Type B pancreatic cell (in vitro differentiated cells): ENCODE data around the gene UQCR10. TPM values are rescaled to one million over a fixed set of nuclear protein-coding genes. Genes with fewer than 3 reads are reported as not detected.

ENCODE experiments used
- DNase-seq: peaks from one replicate; pipeline ENCODE4 v3.0.0; 2021; ENCODE audit warnings: mixed read lengths; ENCODE audit not compliant: unreplicated experiment; ENCODE audit errors: extremely low spot score
- H3K27ac Mint-ChIP-seq: 2 replicates; pipeline ENCODE4 v1.8.0; 2021; ENCODE audit warnings: mild to moderate bottlenecking, mixed read lengths
- H3K27me3 Mint-ChIP-seq: 2 replicates; pipeline ENCODE4 v1.8.0; 2021; ENCODE audit warnings: mixed read lengths
- H3K36me3 Mint-ChIP-seq: 2 replicates; pipeline ENCODE4 v1.8.0; 2021; ENCODE audit warnings: mixed read lengths
- H3K4me1 Mint-ChIP-seq: one replicate; pipeline ENCODE4 v1.8.0; 2021; ENCODE audit warnings: mixed read lengths; ENCODE audit not compliant: unreplicated experiment
- H3K4me3 Mint-ChIP-seq: 2 replicates; pipeline ENCODE4 v1.8.0; 2021; ENCODE audit warnings: mild to moderate bottlenecking, mixed read lengths
- H3K9me3 Mint-ChIP-seq: 2 replicates; pipeline ENCODE4 v1.8.0; 2021; ENCODE audit warnings: mixed read lengths
- total RNA-seq: library from RNA; stranded (reverse); gene quantifications from 2 replicates; pipeline ENCODE4 v1.2.1, GENCODE V29; 2021; ENCODE audit warnings: low replicate concordance
- TF ChIP-seq, protein P1 (sequence below): fragments of 200-600 bp; sonication (generic); conservative IDR thresholded peaks from 2 replicates; pipeline ENCODE4 v1.5.0; 2021; ENCODE audit warnings: antibody characterized with exemption, mild to moderate bottlenecking

UQCR10 gene
- total RNA-seq, 1 donor from 2014 or later = 137 TPM

DNA sequence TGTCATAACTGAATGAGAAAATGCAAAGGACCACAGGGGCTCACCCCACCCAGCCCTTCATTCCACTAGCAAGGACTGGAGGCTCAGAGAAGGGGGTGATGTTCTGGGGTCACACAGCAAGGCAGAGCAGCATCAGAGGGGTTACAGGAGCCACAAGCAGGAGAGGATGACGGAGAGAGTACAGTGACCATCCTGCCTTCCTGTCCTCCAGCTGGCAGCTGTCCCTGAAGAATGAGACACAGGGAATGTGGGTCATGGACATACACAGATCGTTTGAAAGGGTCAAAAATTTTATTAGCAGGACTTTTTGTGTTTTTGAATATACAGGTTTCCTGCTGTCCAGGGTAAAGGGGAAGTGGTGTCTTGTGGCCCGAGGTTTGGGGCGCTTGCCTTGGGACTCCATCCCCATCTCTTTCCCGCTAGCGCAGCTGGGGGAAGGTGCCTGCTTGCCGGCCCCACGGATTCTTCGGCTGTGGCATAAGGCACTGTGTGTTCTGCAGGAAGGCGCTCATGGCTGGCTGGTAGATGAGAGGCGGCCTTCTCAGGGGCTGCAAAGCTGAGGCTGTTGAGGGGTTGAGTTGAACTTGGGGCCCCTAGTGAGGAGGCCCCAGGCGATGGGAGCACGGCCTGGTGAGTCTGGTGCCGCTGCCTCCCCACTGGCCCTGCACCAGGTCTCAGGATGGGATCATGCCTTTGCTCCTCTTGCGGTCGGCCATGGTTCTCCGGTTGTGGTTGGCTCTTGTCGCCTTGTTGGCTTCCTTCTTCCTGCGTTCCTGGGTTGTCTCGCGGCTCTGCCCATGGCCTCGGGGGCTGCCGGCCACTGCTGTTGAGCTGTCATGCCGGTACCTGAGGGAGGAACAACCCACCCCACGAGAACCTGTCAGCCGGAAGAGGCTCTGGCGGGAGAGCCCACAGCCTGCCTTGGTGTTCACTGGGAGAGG lies 21.4 kb downstream of the UQCR10 start:
- H3K4me3 Mint-ChIP-seq = no peak overlapping the region
- no peak for DNase-seq
- no peaks in the 10 kb centered on the region for H3K9me3 Mint-ChIP-seq
- H3K27me3 Mint-ChIP-seq = no peaks in the 10 kb centered on the region
- H3K36me3 Mint-ChIP-seq = peaks cover 15% of the 10 kb centered on the region
- H3K4me1 Mint-ChIP-seq = peaks cover 18% of the 10 kb centered on the region
- TF ChIP-seq, protein P1, sequence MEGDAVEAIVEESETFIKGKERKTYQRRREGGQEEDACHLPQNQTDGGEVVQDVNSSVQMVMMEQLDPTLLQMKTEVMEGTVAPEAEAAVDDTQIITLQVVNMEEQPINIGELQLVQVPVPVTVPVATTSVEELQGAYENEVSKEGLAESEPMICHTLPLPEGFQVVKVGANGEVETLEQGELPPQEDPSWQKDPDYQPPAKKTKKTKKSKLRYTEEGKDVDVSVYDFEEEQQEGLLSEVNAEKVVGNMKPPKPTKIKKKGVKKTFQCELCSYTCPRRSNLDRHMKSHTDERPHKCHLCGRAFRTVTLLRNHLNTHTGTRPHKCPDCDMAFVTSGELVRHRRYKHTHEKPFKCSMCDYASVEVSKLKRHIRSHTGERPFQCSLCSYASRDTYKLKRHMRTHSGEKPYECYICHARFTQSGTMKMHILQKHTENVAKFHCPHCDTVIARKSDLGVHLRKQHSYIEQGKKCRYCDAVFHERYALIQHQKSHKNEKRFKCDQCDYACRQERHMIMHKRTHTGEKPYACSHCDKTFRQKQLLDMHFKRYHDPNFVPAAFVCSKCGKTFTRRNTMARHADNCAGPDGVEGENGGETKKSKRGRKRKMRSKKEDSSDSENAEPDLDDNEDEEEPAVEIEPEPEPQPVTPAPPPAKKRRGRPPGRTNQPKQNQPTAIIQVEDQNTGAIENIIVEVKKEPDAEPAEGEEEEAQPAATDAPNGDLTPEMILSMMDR = no peak
- H3K27ac Mint-ChIP-seq = no peak overlapping the region

DNA sequence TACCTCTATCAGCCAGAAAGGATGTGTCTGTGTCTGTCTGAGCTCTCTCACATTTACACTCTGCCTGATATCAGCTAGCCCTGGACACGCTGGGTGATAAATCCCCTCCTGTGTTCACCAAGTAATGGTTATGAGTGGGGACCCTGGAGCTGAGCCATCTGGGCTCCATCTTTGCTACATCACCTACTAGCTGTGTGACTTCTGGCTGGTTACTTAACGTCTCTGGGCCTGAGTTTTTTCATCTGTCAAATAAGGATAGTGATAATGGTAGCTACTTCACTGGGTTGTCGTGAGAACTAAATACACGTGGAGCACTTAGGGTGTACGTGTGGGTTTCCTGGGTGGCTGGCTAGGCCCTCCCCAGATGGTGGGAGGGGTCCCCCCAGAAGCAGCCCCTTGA lies 22.9 kb downstream of the UQCR10 start:
- peaks cover 18% of the 10 kb centered on the region for H3K4me1 Mint-ChIP-seq
- H3K27ac Mint-ChIP-seq = no peak overlapping the region
- no peak for DNase-seq
- no peak overlapping the region for H3K4me3 Mint-ChIP-seq
- no peaks in the 10 kb centered on the region for H3K9me3 Mint-ChIP-seq
- H3K27me3 Mint-ChIP-seq = no peaks in the 10 kb centered on the region
- peaks cover 15% of the 10 kb centered on the region for H3K36me3 Mint-ChIP-seq
- TF ChIP-seq, protein P1 = no peak

DNA sequence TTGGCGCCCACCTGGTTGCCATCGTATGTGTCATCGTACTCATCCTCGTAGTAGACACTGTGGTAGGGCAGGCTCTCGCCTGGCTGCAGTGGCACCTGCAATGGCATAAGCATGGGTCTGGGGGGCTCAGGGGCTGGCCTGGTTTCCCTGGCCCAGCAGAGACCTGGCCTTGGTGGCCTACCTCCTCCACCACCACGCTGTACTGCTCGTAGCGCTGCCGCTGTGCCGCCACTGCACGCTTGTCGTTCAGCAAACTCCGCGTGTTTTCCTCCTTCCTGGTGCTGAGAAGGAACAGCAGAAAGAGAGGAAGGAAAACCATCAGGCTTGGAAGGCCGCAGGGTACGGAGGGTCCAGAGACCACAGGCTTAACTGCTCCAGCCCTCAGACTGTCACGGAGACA lies 26.2 kb downstream of the UQCR10 start:
- Mint-ChIP-seq H3K4me3 (no peak overlapping the region), H3K9me3 (no peaks in the 10 kb centered on the region), H3K27ac (no peak overlapping the region), H3K27me3 (no peaks in the 10 kb centered on the region), H3K4me1 (peaks cover 4% of the 10 kb centered on the region), H3K36me3 (peaks cover 13% of the 10 kb centered on the region)
- TF ChIP-seq, protein P1 = no peak
- no peak for DNase-seq

DNA sequence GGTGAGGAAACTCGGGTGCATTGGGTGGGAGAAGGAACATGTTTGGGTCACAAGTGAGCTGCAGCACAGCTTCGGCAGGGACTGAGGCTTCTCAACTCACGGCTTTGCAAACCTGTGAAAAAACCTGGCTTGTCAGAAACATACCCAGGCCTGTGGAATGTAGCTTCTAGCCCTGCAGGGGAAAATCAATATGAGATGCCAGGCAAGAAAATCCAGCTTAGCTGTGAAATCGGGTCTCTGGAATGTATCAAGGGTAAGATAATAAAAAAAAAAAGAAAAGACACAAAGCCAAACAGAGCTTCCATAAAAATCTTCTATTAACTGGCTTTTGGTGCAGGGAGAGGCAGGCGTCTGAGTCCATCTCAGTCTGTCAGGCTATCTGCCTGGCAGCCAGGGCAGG lies 28.5 kb downstream of the UQCR10 start:
- Mint-ChIP-seq H3K4me1 (peaks cover 7% of the 10 kb centered on the region), H3K4me3 (peak overlapping the region; percentile 74), H3K27me3 (no peaks in the 10 kb centered on the region), H3K9me3 (no peaks in the 10 kb centered on the region), H3K27ac (peak overlapping the region; percentile 93), H3K36me3 (peaks cover 14% of the 10 kb centered on the region)
- TF ChIP-seq, protein P1 = no peak
- no peak for DNase-seq

DNA sequence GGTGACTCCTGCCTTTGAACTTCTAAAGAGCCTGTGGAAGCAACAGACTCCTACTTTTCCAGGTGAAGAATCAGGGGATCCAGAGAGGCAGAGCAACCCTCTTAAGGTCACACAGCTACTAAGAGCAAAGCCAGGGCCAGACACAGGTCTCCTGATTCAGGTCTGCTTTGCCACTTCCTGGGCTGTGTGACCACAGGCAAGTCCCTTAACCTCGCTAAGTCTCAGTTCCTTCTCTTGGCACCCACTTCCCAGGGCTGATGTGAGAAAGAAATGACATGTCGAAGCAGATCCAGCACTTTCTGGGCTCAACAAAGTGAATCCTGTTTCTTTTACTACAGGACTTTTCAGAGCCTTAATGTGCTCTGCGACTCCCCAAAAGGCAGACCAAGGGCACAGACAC lies 30.2 kb downstream of the UQCR10 start:
- no peak overlapping the region for H3K27ac Mint-ChIP-seq
- H3K36me3 Mint-ChIP-seq = peaks cover 20% of the 10 kb centered on the region
- TF ChIP-seq, protein P1 = no peak

More for the DNA sequence above, 30.2 kb downstream of the UQCR10 start:
- no peak for DNase-seq
- H3K4me3 Mint-ChIP-seq = no peak overlapping the region
- peaks cover 13% of the 10 kb centered on the region for H3K4me1 Mint-ChIP-seq
- H3K9me3 Mint-ChIP-seq = no peaks in the 10 kb centered on the region
- no peaks in the 10 kb centered on the region for H3K27me3 Mint-ChIP-seq
